HL-60/S4 treated with retinoic acid at 250 ng/mL for 4 days and 3 days (cell line): Measurements from ENCODE around the gene DENND5A.
"Not testable (repeated sequence)": the region's sequence is repeated elsewhere in the genome, so short reads cannot be mapped to it uniquely, and the experiment has no call there.

Experiments
- in situ Hi-C: fragments of 300-500 bp; cut with MboI; formaldehyde crosslinking; loops from 2 replicates; pipeline ENCODE4 v1.7.0; 2022; ENCODE audit warnings: low sequenced_read_pairs

The DENND5A gene

DNA sequence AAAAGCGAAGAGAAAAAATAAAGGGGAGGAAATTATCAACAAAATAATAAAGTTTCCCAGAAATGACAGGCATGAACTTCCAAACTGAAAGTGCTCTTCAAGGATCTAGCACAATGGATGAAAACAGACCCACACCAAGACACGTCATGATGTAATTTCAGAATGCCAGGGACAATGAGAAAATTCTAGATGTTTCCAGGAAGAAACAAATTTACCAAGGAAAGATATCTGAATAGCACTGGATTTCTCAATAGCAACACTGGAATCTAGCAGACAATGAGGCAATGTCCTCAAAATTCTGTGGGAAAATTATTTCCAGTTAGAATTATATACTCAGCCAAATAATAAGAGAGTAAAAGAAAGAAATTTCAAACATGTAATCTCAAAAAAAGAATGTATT, 46.0 kb downstream of the DENND5A start:
- in situ Hi-C loops = no loop called here

DNA sequence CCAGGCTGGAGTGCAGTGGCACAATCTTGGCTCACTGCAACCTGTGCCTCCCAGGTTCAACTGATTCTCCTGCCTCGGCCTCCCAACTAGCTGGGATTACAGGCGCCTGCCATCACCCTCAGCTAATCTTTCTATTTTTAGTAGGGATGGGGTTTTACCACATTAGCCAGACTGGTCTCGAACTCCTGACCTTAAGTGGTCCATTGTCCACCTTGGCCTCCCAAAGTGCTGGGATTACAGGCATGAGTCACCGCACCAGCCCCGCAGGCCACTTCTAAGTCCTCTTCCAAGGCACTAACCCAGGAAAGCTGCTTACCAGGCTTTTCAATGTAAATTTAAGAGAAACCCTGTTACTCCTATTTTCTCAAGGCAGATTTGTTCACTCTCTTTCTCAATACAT, 50.4 kb downstream of the DENND5A start:
- in situ Hi-C loops = no loop called here

DNA sequence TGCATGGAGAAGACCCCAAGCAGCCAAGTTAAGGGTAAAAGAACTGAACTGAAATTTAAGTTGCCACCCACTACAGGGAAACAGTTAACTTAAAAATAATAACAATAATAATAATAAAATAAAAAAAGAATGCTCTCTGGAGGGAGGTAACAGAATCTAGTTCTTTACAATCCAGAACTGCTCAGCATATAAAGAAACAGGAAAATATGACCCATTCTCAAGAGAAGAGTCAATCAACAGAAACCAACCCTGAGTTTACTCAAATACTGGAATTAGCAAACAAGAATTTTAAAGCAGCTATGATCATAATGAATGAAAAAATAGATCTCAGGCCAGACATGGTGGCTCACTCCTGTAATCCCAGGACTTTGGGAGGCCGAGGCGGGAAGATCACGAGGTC, 53.8 kb downstream of the DENND5A start:
- in situ Hi-C loops = no loop called here

DNA sequence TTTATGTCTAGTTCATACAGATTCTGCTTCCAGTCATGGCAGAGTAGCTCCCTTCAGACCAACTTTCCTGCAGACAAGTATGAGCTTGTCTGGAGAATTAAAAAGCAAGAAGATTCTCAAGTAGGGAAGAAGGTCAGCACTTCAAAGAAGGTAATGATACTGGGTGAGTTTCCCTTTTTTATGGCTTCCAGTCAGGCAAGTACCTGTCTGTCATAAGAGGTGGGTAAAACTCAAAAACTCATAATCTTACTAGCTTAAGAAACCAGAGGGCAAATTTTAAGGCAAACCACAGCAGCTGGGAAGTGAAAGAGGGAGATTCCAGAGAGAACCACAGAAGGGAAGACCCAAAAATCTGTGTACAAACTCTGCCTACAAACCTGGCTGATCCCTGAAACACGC, 54.2 kb downstream of the DENND5A start:
- in situ Hi-C loops = no loop called here

DNA sequence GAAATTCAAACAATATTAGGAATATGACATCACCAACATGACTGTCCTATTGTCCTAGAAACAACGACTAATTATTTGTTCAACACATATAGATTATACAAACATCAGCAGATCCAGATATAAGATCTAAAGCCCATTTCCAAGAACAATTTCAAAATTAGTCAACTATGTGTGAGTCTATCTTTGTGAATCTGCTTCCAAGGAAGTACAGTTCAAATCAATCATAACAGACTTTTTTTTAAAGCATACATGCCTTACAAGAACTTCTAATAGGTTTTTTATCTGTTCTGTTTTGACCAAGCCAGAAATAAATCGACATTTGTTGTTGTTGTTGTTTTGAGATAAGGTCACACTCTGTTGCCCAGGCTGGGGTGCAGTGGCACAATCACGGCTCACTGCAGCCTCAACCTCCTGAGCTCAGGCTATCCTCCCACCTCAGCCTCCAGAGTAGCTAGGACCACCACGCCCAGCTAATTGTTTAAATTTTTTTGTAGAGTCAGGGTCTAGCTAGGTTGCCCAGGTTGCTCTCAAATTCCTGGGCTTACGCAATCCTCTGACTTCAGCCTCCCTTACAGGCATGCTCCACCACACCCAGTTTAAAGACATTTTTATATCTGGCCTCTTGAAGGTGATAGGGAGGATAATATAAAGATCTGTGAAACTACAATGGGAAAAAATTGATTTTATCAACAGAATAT, 54.8 kb downstream of the DENND5A start:
- in situ Hi-C loops = no loop called here

DNA sequence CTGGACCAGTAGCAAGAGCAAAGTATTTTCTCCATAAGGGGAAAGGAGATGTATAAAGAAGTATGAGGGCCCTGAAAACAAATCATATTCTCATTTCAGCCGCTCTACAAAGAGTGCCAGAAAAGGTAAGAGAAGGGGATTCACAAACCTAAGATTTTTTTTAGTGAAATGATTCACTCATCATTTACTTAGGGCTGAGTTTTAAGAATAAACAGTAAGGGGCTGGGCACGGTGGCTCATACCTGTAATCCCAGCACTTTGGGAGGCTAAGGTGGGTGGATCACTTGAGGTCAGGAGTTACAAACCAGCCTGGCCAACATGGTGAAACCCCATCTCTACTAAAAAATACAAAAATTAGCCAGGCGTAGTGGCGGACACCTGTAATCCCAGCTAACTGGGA, 55.5 kb downstream of the DENND5A start:
- in situ Hi-C loops = not testable (repeated sequence)

DNA sequence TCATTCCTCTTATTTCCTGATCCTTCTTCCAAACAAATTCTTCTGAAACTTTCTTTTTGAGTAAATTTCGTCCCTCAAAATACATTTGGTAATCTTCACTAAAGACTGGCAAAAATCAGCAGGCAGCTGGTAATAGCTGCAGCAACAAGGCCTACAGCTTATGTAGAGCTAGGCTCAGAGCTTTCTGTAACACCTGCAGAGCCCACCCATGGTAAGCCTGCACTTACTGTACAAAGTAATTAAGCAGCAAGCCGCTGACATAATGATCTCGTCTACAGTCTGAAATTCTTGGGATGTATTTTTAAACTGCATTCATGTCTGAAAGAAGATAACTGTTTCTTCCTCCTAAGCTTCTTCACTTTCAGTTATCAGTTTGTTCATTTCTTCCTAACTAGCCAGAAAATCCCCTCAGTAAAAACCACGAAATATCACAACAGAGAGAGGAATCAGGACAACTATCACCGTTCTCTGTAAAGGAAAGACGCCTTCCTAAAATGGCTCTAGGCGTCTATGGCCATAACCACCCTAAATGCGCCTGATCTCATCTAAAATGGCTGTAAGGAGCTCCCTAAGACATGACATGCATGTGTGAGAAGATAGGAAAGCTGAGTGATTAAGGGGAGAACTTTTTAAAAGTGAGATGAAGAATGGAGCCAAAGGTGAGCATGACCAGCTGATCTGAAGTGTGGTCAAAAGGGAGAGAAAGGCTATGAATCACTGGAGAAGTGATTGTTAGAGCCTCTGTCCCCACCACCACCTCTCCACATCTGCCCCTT, 56.2 kb downstream of the DENND5A start:
- in situ Hi-C loops = no loop called here

DNA sequence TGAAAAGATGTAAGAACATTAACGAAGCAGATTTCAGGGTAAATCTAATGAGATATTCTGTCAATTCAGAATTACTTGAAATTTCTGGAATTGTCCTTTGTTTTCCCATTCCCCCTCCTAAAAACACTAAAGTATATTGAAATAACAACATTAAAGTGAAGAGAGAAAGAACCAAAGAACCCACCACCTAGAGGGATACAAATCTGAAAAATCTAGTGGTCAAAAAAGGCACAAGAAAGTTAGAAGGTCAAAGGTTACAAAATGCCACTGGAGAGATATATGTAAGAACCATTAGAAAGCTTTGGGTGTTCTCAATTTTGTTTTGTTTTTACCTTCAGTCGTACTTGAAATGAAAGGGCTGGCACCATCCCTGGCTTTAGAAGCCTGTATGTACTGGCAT, 57.9 kb downstream of the DENND5A start:
- in situ Hi-C loops = no loop called here

DNA sequence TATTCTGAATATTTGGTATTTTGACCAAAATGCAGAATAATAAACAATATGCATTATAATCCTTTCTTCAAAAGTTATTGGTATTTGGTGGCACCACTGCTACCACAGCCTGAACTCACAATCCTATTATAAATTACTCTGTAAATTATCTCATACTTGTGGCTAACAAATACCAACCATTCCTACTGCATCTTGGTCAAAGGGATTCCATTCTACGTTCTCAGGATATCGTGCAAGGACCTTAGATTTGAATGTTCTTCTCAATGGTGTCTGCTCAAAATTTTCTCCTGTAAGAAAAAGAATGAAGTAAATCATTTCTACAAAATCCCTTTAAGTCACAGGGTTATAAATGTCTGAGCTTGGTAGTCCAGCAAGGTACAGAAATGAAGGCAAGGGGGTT, 58.7 kb downstream of the DENND5A start:
- in situ Hi-C loops = no loop called here

DNA sequence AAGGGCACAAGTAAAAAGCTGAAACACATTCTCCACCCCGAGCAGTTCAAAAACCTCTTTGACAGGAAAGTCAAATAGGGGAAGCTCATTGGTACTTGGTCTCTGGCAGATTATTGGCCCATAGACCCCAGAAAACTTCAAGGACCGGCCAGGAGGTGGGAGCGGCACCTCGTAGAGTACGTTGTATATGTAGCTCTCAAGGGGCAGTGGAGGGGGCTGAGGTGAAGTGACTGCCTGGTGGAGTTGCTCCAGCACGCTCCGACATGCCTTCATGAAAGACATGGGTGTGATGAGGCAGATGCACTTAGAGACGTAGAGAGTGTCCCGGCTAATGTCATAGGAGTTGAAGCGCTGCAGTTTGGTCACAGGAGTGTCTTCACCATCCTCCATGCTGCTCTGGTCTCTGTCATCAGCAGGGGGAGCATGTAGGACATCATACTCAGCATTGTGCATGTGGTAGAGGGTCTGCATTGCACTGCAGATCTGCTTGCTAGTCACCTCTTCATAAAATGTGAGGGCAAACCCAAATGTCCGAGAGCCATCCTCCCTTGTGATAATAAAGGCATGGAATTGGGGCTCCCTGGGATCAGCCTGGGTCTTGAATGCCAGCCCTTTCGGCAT, 61.3 kb downstream of the DENND5A start:
- in situ Hi-C loops = no loop called here

DNA sequence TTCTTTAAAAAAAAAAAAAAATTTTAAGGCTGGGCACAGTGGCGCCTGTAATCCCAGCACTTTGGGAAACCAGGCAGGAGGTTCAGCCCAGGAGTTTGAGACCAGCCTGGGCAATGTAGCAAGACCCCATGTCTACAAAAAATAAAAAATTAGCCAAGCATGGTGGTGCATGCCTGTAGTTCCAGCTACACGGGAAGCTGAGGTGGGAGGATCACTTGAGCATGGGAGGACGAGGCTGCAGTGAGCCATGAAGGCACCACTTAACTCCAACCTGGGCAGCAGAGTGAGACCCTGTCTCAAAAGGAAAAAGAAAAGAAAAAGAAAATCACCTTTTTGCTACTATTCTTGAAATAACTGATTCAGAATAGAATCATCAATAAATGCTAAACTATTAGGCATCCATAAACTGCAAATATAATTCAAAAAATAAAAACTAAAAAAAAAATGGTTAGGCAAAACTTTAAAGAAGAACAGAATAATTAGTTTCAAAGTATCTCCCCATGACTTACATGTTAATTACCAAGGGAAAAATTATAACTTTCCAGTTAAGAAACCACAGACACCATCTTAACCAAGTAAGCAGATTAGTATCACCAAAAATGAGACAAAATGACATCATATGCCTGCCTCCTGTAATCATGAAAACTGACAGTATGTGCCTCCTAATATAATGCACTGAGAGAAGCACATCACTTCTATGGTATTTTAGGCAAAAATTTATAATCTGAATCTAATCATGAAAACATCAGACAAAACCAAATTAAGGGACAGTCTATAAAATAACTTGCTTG, 63.6 kb downstream of the DENND5A start:
- in situ Hi-C loops = no loop called here

DNA sequence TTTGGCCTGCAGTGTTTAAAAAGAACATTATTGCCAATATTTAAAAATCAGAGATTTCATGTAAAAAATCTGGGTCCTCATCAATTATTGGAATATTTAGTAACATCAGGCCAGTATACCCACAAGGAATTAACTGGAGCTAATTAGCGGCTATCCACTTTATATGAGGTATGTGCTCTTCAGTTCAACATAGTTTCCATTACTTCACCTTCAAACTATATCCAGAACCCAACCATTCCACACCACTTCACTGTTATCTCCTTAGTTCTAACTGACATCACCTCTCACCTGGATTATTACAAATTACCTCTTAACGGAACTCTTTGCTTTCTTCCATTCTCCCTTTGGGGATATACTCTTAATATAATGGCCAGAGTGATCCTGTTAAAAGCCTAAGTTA, 64.7 kb downstream of the DENND5A start:
- in situ Hi-C loops = no loop called here

DNA sequence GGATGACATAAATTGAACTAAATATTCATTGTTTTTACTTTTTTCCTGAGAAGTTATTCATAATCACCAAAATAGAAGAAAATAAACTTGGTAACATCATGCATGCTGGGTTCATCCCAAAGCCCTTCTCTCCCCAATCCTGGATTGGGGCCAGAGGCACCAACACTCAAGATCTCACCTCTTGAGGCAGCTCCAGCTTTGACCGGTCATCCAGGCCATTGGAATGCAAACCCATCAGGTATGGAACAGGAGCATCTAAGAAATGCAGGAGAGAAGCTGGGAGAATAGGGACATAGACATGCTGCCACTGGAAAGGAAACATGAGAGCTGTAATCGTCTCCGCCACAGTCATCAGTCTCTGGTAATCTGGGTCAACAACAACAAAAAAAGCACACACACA, 71.8 kb downstream of the DENND5A start:
- in situ Hi-C loops = no loop called here

DNA sequence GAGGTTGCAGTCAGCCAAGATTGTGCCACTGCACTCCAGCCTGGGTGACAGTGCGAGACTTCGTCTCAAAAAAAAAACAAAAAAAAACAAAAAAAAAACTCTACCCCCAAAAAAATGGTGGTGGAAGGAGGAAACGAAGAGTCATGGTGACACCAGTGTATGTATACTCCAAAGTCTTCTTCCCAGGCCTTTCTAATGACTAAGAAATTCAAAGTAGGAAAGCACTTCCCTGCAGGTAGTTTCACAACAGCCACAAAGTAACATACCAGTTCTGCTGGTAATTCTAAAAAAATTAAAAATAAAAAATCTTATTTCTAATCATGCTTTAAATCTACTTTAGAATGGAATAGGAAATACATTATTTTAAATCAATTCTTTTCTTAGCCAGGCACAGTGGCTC, 72.6 kb downstream of the DENND5A start:
- in situ Hi-C loops = no loop called here

DNA sequence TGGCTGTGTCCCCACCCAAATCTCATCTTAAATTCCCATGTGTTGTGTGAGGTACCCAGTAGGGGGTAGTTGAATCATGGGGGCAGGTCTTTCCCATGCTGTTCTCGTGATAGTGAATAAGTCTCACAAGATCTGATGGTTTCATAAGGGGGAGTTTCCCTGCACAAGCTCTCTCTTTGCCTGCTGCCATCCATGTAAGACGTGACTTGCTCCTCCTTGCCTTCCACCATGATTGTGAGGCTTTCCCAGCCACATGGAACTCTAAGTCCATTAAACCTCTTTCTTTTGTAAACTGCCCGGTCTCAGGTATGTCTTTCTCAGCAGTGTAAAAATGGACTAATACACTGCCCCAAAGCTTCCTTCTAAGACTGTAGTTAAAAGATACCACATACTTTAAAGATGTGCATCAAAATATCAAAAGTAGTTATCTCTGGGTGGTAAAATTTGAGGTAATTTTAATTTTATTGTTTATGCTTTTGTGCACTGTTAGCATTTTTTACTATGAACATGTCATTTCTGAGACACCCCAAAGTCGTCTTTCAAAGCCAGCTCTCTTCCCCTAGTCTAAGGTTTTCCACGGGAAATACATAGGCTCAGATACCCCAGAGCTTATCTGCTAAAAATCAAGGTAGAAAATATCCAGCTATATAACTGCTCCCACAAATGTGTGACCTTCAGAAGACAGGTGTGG, 74.7 kb downstream of the DENND5A start:
- in situ Hi-C loops = not testable (repeated sequence)

DNA sequence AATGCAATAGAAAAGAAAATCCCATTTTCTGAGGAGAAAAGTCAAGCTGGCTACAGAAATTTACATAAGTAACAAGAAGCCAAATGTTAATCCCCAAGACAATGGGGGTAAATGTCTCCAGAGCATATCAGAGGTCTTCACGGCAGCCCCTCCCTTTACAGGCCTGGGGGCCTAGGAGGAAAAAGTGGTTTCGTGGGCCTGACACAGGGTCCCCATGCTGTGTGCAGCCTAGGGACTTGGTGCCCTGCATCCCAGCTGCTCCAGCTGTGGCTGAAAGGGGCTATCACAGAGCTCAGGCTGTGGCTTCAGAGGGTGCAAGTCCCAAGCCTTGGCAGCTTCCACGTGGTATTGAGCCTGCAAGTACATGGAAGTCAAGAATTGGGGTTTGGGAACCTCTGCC, 76.3 kb downstream of the DENND5A start:
- in situ Hi-C loops = not testable (repeated sequence)

DNA sequence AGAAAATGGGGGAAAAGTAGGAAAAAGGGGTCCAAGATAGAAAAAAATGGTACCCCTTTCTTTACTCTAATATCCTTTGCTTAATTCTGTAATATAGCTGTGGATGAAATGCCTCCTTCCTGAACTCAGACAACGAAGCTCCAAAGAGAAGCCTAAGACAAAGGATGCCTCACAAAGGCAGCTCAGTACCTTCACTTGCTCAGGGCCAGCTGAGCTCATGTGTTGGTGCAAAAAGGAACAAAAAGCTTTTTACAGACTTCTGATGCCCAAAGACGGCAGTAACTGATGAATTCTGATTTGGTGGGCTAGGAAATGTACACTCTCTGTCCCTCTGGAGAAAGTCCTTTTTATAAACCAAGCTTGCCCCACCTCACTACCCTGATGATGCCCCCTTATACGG, 77.5 kb downstream of the DENND5A start:
- in situ Hi-C loops = no loop called here

DNA sequence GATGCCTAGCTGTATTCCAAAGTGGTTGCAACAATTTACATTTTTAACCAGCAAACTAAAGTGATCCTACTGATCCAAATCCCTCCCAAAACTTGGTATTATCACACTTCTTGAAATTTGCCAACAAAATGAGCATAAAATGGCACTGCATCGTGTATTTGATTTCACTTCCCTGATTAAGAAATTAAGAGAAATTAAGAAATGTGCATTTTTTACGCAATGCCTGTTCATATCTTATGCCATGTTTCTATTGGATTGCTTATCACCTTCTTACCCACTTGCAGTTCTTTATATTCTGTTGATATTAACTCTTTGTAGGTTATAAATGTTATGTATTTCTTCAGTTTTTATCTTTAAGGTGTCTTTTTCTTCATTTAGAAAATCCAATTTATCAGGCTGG, 80.6 kb downstream of the DENND5A start:
- in situ Hi-C loops = no loop called here

DNA sequence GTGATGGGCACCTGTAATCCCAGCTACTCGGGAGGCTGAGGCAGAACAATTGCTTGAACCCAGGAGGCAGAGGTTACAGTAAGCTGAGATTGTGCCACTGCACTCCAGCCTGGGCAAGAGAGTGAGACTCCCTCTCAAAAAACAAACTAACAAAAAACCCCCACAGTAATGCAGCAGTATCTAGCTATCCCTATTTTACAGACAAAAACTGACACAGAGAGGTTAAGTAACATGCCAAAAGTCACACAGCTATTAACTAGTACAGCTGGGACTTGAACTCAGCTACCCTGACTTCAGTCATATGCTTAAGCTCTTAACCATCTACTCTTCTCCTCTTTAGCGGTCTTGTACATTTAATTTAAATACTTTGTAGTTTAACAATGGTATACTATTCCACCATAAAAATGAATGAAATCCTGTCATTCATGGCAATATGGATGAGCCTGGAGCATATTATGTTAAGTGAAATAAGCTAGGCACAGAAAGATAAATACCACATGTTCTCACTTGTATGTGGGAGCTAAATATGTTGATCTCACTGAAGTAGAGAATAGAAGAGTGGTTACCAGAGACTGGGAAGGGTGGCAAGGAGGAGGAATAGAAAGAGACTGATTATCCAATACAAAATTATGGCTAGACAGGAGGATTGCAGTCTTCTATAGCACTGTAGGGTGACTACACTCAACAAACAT, 82.8 kb downstream of the DENND5A start:
- in situ Hi-C loops = no loop called here

DNA sequence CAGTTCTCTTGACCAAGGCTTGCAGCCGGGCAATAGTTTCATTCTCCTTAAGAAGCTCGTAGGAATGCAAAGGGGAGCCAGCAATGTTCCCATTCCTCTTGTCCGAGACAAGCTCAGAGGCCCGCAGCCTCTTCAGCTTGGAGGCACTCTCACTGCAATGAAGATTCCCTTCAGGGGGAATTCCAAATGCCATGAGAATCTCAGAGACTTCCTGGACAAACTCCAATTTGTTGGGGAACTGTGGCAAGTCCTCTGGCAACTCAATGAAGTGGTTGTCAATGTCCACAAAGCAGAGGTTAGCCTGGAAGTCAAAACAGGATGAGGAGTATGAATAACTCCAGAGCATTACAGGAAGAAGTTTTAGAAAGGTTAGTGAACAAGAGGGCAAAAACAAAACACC, 84.4 kb downstream of the DENND5A start:
- in situ Hi-C loops = no loop called here
